Measurements from ENCODE around the gene CACNA1S. TPM values are rescaled to one million over a fixed set of nuclear protein-coding genes. Genes with fewer than 3 reads are reported as not detected.

CACNA1S gene
- total RNA-seq, 1 donor from 2014 or later: 43.3 TPM

- Histone ChIP-seq H3K27ac (ENCODE audit: low read depth, low read length) (no peak overlapping the region), H3K4me1 (ENCODE audit: control insufficient read depth in 3 of 3, insufficient read depth in 3 of 3, low read length in 3 of 3) (peaks cover 26 to 33% (median 30%) of the 10 kb centered on the region in 3 donors), H3K36me3 (ENCODE audit: control insufficient read depth in 3 of 3, insufficient read depth in 3 of 3, low read length in 3 of 3) (no peaks in the 10 kb centered on the region), H3K4me3 (ENCODE audit: low read length in 3 of 3) (peak overlapping the region in 1 of 3 donors; percentile 15), H3K9ac (ENCODE audit: low read depth in 1 of 3, low read length in 3 of 3) (peak overlapping the region; percentile 47 to 60 (median 48)), H3K9me3 (ENCODE audit: control insufficient read depth in 3 of 3, low read length in 3 of 3) (no peaks in the 10 kb centered on the region), H3K27me3 (ENCODE audit: control insufficient read depth in 3 of 3, insufficient read depth in 3 of 3, low read length in 3 of 3) (peaks cover 0 to 46% (median 4%) of the 10 kb centered on the region in 3 donors)
Measured at GRCh38 chr1:201015551-201016091, 96.6 kb downstream of the CACNA1S start.

GRCh38 chr1:201014816-201015200 is 97.4 kb downstream of the CACNA1S start:
- Histone ChIP-seq H3K36me3 (ENCODE audit: control insufficient read depth in 3 of 3, insufficient read depth in 3 of 3, low read length in 3 of 3) (no peaks in the 10 kb centered on the region), H3K9ac (ENCODE audit: low read depth in 1 of 3, low read length in 3 of 3) (no peak overlapping the region), H3K9me3 (ENCODE audit: control insufficient read depth in 3 of 3, low read length in 3 of 3) (no peaks in the 10 kb centered on the region), H3K4me3 (ENCODE audit: low read length in 3 of 3) (no peak overlapping the region), H3K4me1 (ENCODE audit: control insufficient read depth in 3 of 3, insufficient read depth in 3 of 3, low read length in 3 of 3) (peaks cover 26 to 33% (median 28%) of the 10 kb centered on the region in 3 donors), H3K27me3 (ENCODE audit: control insufficient read depth in 3 of 3, insufficient read depth in 3 of 3, low read length in 3 of 3) (peaks cover 0 to 50% (median 4%) of the 10 kb centered on the region in 3 donors), H3K27ac (ENCODE audit: low read depth, low read length) (no peak overlapping the region)

GRCh38 chr1:201013991-201014815 is 98.0 kb downstream of the CACNA1S start:
- Histone ChIP-seq H3K9ac (ENCODE audit: low read depth in 1 of 3, low read length in 3 of 3) (no peak overlapping the region), H3K27me3 (ENCODE audit: control insufficient read depth in 3 of 3, insufficient read depth in 3 of 3, low read length in 3 of 3) (peaks cover 0 to 50% (median 4%) of the 10 kb centered on the region in 3 donors), H3K27ac (ENCODE audit: low read depth, low read length) (no peak overlapping the region), H3K9me3 (ENCODE audit: control insufficient read depth in 3 of 3, low read length in 3 of 3) (no peaks in the 10 kb centered on the region), H3K36me3 (ENCODE audit: control insufficient read depth in 3 of 3, insufficient read depth in 3 of 3, low read length in 3 of 3) (no peaks in the 10 kb centered on the region), H3K4me3 (ENCODE audit: low read length in 3 of 3) (no peak overlapping the region), H3K4me1 (ENCODE audit: control insufficient read depth in 3 of 3, insufficient read depth in 3 of 3, low read length in 3 of 3) (peaks cover 26 to 33% (median 28%) of the 10 kb centered on the region in 3 donors)

- no peak overlapping the region for H3K9ac ChIP-seq (ENCODE audit: low read depth in 1 of 3, low read length in 3 of 3)
- H3K9me3 ChIP-seq (ENCODE audit: control insufficient read depth in 3 of 3, low read length in 3 of 3): no peaks in the 10 kb centered on the region
- H3K4me3 ChIP-seq (ENCODE audit: low read length in 3 of 3): no peak overlapping the region
- no peak overlapping the region for H3K27ac ChIP-seq (ENCODE audit: low read depth, low read length)
- H3K4me1 ChIP-seq (ENCODE audit: control insufficient read depth in 3 of 3, insufficient read depth in 3 of 3, low read length in 3 of 3): peaks cover 26 to 28% (median 26%) of the 10 kb centered on the region in 3 donors
- H3K36me3 ChIP-seq (ENCODE audit: control insufficient read depth in 3 of 3, insufficient read depth in 3 of 3, low read length in 3 of 3): no peaks in the 10 kb centered on the region
- H3K27me3 ChIP-seq (ENCODE audit: control insufficient read depth in 3 of 3, insufficient read depth in 3 of 3, low read length in 3 of 3): peaks cover 0 to 46% (median 4%) of the 10 kb centered on the region in 3 donors
Measured at GRCh38 chr1:201013031-201013485, 99.2 kb downstream of the CACNA1S start.

GRCh38 chr1:201011616-201012015 is 100.6 kb downstream of the CACNA1S start:
- Histone ChIP-seq H3K9me3 (ENCODE audit: control insufficient read depth in 3 of 3, low read length in 3 of 3) (no peaks in the 10 kb centered on the region), H3K27me3 (ENCODE audit: control insufficient read depth in 3 of 3, insufficient read depth in 3 of 3, low read length in 3 of 3) (peaks cover 0 to 34% (median 0%) of the 10 kb centered on the region in 3 donors), H3K9ac (ENCODE audit: low read depth in 1 of 3, low read length in 3 of 3) (no peak overlapping the region), H3K36me3 (ENCODE audit: control insufficient read depth in 3 of 3, insufficient read depth in 3 of 3, low read length in 3 of 3) (no peaks in the 10 kb centered on the region), H3K4me3 (ENCODE audit: low read length in 3 of 3) (no peak overlapping the region), H3K4me1 (ENCODE audit: control insufficient read depth in 3 of 3, insufficient read depth in 3 of 3, low read length in 3 of 3) (peaks cover 17 to 20% (median 17%) of the 10 kb centered on the region in 3 donors), H3K27ac (ENCODE audit: low read depth, low read length) (no peak overlapping the region)

- Histone ChIP-seq H3K4me1 (ENCODE audit: control insufficient read depth in 3 of 3, insufficient read depth in 3 of 3, low read length in 3 of 3) (peaks cover 2 to 5% (median 4%) of the 10 kb centered on the region in 3 donors), H3K36me3 (ENCODE audit: control insufficient read depth in 3 of 3, insufficient read depth in 3 of 3, low read length in 3 of 3) (no peaks in the 10 kb centered on the region), H3K4me3 (ENCODE audit: low read length in 3 of 3) (no peak overlapping the region), H3K9ac (ENCODE audit: low read depth in 1 of 3, low read length in 3 of 3) (no peak overlapping the region), H3K9me3 (ENCODE audit: control insufficient read depth in 3 of 3, low read length in 3 of 3) (no peaks in the 10 kb centered on the region), H3K27ac (ENCODE audit: low read depth, low read length) (no peak overlapping the region), H3K27me3 (ENCODE audit: control insufficient read depth in 3 of 3, insufficient read depth in 3 of 3, low read length in 3 of 3) (peaks cover 0 to 24% (median 4%) of the 10 kb centered on the region in 3 donors)
Measured at GRCh38 chr1:201009962-201010645, 102.1 kb downstream of the CACNA1S start.

GRCh38 chr1:201008666-201009360 is 103.4 kb downstream of the CACNA1S start:
- H3K27me3 ChIP-seq (ENCODE audit: control insufficient read depth in 3 of 3, insufficient read depth in 3 of 3, low read length in 3 of 3): peaks cover 0 to 24% (median 4%) of the 10 kb centered on the region in 3 donors
- no peak overlapping the region for H3K4me3 ChIP-seq (ENCODE audit: low read length in 3 of 3)
- H3K27ac ChIP-seq (ENCODE audit: low read depth, low read length): no peak overlapping the region
- no peaks in the 10 kb centered on the region for H3K36me3 ChIP-seq (ENCODE audit: control insufficient read depth in 3 of 3, insufficient read depth in 3 of 3, low read length in 3 of 3)
- no peaks in the 10 kb centered on the region for H3K9me3 ChIP-seq (ENCODE audit: control insufficient read depth in 3 of 3, low read length in 3 of 3)
- no peak overlapping the region for H3K9ac ChIP-seq (ENCODE audit: low read depth in 1 of 3, low read length in 3 of 3)
- no peaks in the 10 kb centered on the region for H3K4me1 ChIP-seq (ENCODE audit: control insufficient read depth in 3 of 3, insufficient read depth in 3 of 3, low read length in 3 of 3)

GRCh38 chr1:201007481-201007880 is 104.7 kb downstream of the CACNA1S start:
- Histone ChIP-seq H3K4me1 (ENCODE audit: control insufficient read depth in 3 of 3, insufficient read depth in 3 of 3, low read length in 3 of 3) (no peaks in the 10 kb centered on the region), H3K36me3 (ENCODE audit: control insufficient read depth in 3 of 3, insufficient read depth in 3 of 3, low read length in 3 of 3) (no peaks in the 10 kb centered on the region), H3K9me3 (ENCODE audit: control insufficient read depth in 3 of 3, low read length in 3 of 3) (no peaks in the 10 kb centered on the region), H3K27ac (ENCODE audit: low read depth, low read length) (no peak overlapping the region), H3K27me3 (ENCODE audit: control insufficient read depth in 3 of 3, insufficient read depth in 3 of 3, low read length in 3 of 3) (peaks cover 0 to 16% (median 4%) of the 10 kb centered on the region in 3 donors), H3K4me3 (ENCODE audit: low read length in 3 of 3) (no peak overlapping the region), H3K9ac (ENCODE audit: low read depth in 1 of 3, low read length in 3 of 3) (no peak overlapping the region)

- no peak overlapping the region for H3K4me3 ChIP-seq (ENCODE audit: low read length in 3 of 3)
- peaks cover 0 to 8% (median 4%) of the 10 kb centered on the region in 3 donors for H3K27me3 ChIP-seq (ENCODE audit: control insufficient read depth in 3 of 3, insufficient read depth in 3 of 3, low read length in 3 of 3)
- H3K27ac ChIP-seq (ENCODE audit: low read depth, low read length): no peak overlapping the region
- H3K9me3 ChIP-seq (ENCODE audit: control insufficient read depth in 3 of 3, low read length in 3 of 3): no peaks in the 10 kb centered on the region
- no peaks in the 10 kb centered on the region for H3K4me1 ChIP-seq (ENCODE audit: control insufficient read depth in 3 of 3, insufficient read depth in 3 of 3, low read length in 3 of 3)
- H3K36me3 ChIP-seq (ENCODE audit: control insufficient read depth in 3 of 3, insufficient read depth in 3 of 3, low read length in 3 of 3): no peaks in the 10 kb centered on the region
- no peak overlapping the region for H3K9ac ChIP-seq (ENCODE audit: low read depth in 1 of 3, low read length in 3 of 3)
Measured at GRCh38 chr1:201006450-201006849, 105.8 kb downstream of the CACNA1S start.

All from skeletal muscle tissue (tissue), 4 donors.